Smooth muscle cell (in vitro differentiated cells): Measurements from ENCODE around the gene MED12L. TPM values are rescaled to one million over a fixed set of nuclear protein-coding genes. Genes with fewer than 3 reads are reported as not detected.
A peak's percentile ranks its signal among the peaks of the same experiment; 100 is the strongest.

ENCODE experiments used
- DNase-seq: peaks from one replicate; lab custom pipeline; 2025; ENCODE audit not compliant: unreplicated experiment; lab: John Stamatoyannopoulos, UW
- H2AFZ ChIP-seq: fragments of 200-600 bp; sonication (generic); 2 replicates; pipeline ENCODE4 v1.6.0; 2016; ENCODE audit warnings: antibody characterized with exemption, low read depth, mild to moderate bottlenecking
- H3F3A ChIP-seq: fragments of 200-600 bp; sonication (generic); 2 replicates; pipeline ENCODE4 v1.6.0; 2017; ENCODE audit warnings: antibody characterized with exemption, low read depth
- H3K27ac ChIP-seq: fragments of 200-600 bp; sonication (generic); 2 replicates; pipeline ENCODE4 v1.5.1; 2016; ENCODE audit warnings: low read depth, mild to moderate bottlenecking
- H3K27me3 ChIP-seq: fragments of 200-600 bp; sonication (generic); 2 replicates; pipeline ENCODE4 v1.6.1; 2016; ENCODE audit warnings: low read depth, mild to moderate bottlenecking
- H3K36me3 ChIP-seq: fragments of 200-600 bp; sonication (generic); 2 replicates; pipeline ENCODE4 v1.5.1; 2016; ENCODE audit warnings: low read depth
- H3K4me1 ChIP-seq: fragments of 200-600 bp; sonication (generic); 2 replicates; pipeline ENCODE4 v1.5.1; 2016; ENCODE audit warnings: low read depth
- H3K4me2 ChIP-seq: fragments of 200-600 bp; sonication (generic); 2 replicates; pipeline ENCODE4 v1.6.0; 2016; ENCODE audit warnings: mild to moderate bottlenecking
- H3K4me3 ChIP-seq: fragments of 200-600 bp; sonication (generic); 2 replicates; pipeline ENCODE4 v1.5.1; 2016; ENCODE audit warnings: mild to moderate bottlenecking
- H3K79me2 ChIP-seq: fragments of 200-600 bp; sonication (generic); 2 replicates; pipeline ENCODE4 v1.6.0; 2016; ENCODE audit warnings: low read depth, mild to moderate bottlenecking
- H3K9ac ChIP-seq: fragments of 200-600 bp; sonication (generic); 2 replicates; pipeline ENCODE4 v1.6.0; 2016; ENCODE audit warnings: low read depth
- H3K9me3 ChIP-seq: fragments of 200-600 bp; sonication (generic); replicated peaks from 2 replicates; pipeline ENCODE4 v1.5.1; 2016; ENCODE audit warnings: low read depth
- H4K20me1 ChIP-seq: fragments of 200-600 bp; sonication (generic); 2 replicates; pipeline ENCODE4 v1.6.0; 2016; ENCODE audit warnings: low read depth
- CTCF ChIP-seq: fragments of 200-600 bp; sonication (generic); IDR thresholded peaks from 2 replicates; pipeline ENCODE4 v1.5.1; 2017; ENCODE audit warnings: borderline replicate concordance, mild to moderate bottlenecking, antibody characterized with exemption; ENCODE audit not compliant: insufficient read depth, poor library complexity, severe bottlenecking
- WGBS: methylation state at CpG from one replicate; pipeline ENCODE4 v1.1.7; 2016; ENCODE audit warnings: low lambda C conversion rate; 5-methylcytosine and 5-hydroxymethylcytosine counted together
- polyA plus RNA-seq: library from polyadenylated mRNA; unstranded; fragments of >200 nt; fragmentation: Nextera tagmentation; extraction: Ambion mirVana; gene quantifications from 2 replicates; pipeline ENCODE4 v1.2.1, GENCODE V29; 2016
- total RNA-seq: library from RNA; depleted of rRNA; stranded (reverse); fragments of >200 nt; gene quantifications from 2 replicates; pipeline ENCODE4 v1.2.3, GENCODE V29; 2014

The MED12L gene
- total and polyA plus RNA-seq, 2 experiments from 2014 or later = 0.26 to 1.5 TPM

GRCh38 chr3:151426341-151426657 lies 340.8 kb downstream of the MED12L start:
- Histone ChIP-seq H3K27ac (no peak overlapping the region), H3K9ac (no peak overlapping the region), H3K4me2 (no peak overlapping the region), H2AFZ (no peak overlapping the region), H3K36me3 (no peaks in the 10 kb centered on the region), H3F3A (no peaks in the 10 kb centered on the region), H3K4me3 (no peak overlapping the region), H3K9me3 (no peaks in the 10 kb centered on the region), H3K4me1 (no peaks in the 10 kb centered on the region), H3K27me3 (no peaks in the 10 kb centered on the region), H3K79me2 (no peaks in the 10 kb centered on the region), H4K20me1 (no peaks in the 10 kb centered on the region)
- DNase-seq = no peak
- peak; percentile 3 for TF ChIP-seq CTCF

GRCh38 chr3:151428386-151428785 lies 342.9 kb downstream of the MED12L start:
- Histone ChIP-seq H3K4me1 (no peaks in the 10 kb centered on the region), H3K4me2 (no peak overlapping the region), H3K27me3 (no peaks in the 10 kb centered on the region), H3K9ac (no peak overlapping the region), H3K27ac (no peak overlapping the region), H3K9me3 (no peaks in the 10 kb centered on the region), H3K4me3 (no peak overlapping the region), H2AFZ (no peak overlapping the region), H4K20me1 (no peaks in the 10 kb centered on the region), H3F3A (no peaks in the 10 kb centered on the region), H3K36me3 (no peaks in the 10 kb centered on the region), H3K79me2 (no peaks in the 10 kb centered on the region)
- 93% methylated on average over 2 of the region's 2 CpGs for WGBS
- DNase-seq = no peak
- TF ChIP-seq CTCF = no peak

- 83% methylated on average over 5 of the region's 5 CpGs for WGBS
- no peak for TF ChIP-seq CTCF
- Histone ChIP-seq H3K4me2 (peak overlapping the region; percentile 14), H2AFZ (no peak overlapping the region), H3K27me3 (no peaks in the 10 kb centered on the region), H3K4me1 (no peaks in the 10 kb centered on the region), H3K9me3 (no peaks in the 10 kb centered on the region), H3K27ac (peak overlapping the region; percentile 39), H3F3A (no peaks in the 10 kb centered on the region), H3K79me2 (no peaks in the 10 kb centered on the region), H3K9ac (no peak overlapping the region), H3K36me3 (no peaks in the 10 kb centered on the region), H4K20me1 (no peaks in the 10 kb centered on the region), H3K4me3 (no peak overlapping the region)
- DNase-seq = no peak
Measured at GRCh38 chr3:151430821-151431484, 345.5 kb downstream of the MED12L start.

- TF ChIP-seq CTCF = no peak
- Histone ChIP-seq H4K20me1 (no peaks in the 10 kb centered on the region), H3K36me3 (no peaks in the 10 kb centered on the region), H3K4me3 (no peak overlapping the region), H3K4me2 (peak overlapping the region; percentile 14), H3K27me3 (no peaks in the 10 kb centered on the region), H3K4me1 (no peaks in the 10 kb centered on the region), H3K9ac (no peak overlapping the region), H3K9me3 (no peaks in the 10 kb centered on the region), H3K27ac (peak overlapping the region; percentile 39), H3F3A (no peaks in the 10 kb centered on the region), H2AFZ (no peak overlapping the region), H3K79me2 (no peaks in the 10 kb centered on the region)
- 80% methylated on average over 3 of the region's 3 CpGs for WGBS
- no peak for DNase-seq
Measured at GRCh38 chr3:151431940-151432339, 346.5 kb downstream of the MED12L start.
